SK-N-SH (cell line): ENCODE data around the gene CALD1.

Experiments
- FOXM1 ChIP-seq: IDR thresholded peaks from 2 replicates; pipeline ENCODE4 v1.4.0; 2012; ENCODE audit warnings: low read depth, mild to moderate bottlenecking
- GABPA ChIP-seq: IDR thresholded peaks from 2 replicates; pipeline ENCODE4 v1.4.0; 2012; ENCODE audit warnings: low read depth, mild to moderate bottlenecking
- GATA2 ChIP-seq: sonication (generic); formaldehyde crosslinking; IDR thresholded peaks from 2 replicates; pipeline ENCODE4 v1.5.0; 2020; ENCODE audit warnings: mild to moderate bottlenecking, missing genetic modification reagents
- POLR2AphosphoS5 ChIP-seq: IDR thresholded peaks from 2 replicates; pipeline ENCODE4 v1.6.1; 2012; ENCODE audit warnings: low read depth, low read length
- RAD21 ChIP-seq: IDR thresholded peaks from 2 replicates; pipeline ENCODE4 v1.6.1; 2012; ENCODE audit warnings: mild to moderate bottlenecking, low read length
- TCF12 ChIP-seq: IDR thresholded peaks from 2 replicates; pipeline ENCODE4 v1.4.0; 2012
- TEAD4 ChIP-seq: IDR thresholded peaks from 2 replicates; pipeline ENCODE4 v1.4.0; 2012; ENCODE audit warnings: mild to moderate bottlenecking, borderline replicate concordance; ENCODE audit not compliant: insufficient read depth
- TF ChIP-seq, protein P1 (sequence below): fragments of 200-600 bp; sonication (generic); IDR thresholded peaks from 2 replicates; pipeline ENCODE4 v1.6.1; 2017; ENCODE audit warnings: antibody characterized with exemption, mild to moderate bottlenecking, moderate library complexity

DNA sequence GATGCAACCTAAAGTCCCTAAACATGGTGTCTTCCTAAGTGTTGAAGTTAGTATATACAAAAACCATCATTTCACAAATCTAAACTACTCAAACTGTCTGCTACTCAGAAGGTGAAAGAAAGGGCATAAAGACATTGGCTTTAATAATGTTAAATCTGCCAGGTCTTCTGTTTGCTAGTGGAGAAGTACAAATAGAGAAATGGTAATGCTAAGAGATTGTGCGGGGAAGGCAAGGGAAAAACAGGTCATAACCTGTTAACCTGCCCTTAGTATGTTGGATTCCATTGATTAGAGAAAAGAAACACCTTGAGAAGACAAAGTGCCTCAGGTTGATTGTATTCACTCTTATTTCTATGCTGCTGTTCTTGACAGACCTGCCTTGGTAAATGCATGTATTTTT, 80.3 kb downstream of the CALD1 start:
- no peak for TF ChIP-seq FOXM1
- TF ChIP-seq, protein P1, sequence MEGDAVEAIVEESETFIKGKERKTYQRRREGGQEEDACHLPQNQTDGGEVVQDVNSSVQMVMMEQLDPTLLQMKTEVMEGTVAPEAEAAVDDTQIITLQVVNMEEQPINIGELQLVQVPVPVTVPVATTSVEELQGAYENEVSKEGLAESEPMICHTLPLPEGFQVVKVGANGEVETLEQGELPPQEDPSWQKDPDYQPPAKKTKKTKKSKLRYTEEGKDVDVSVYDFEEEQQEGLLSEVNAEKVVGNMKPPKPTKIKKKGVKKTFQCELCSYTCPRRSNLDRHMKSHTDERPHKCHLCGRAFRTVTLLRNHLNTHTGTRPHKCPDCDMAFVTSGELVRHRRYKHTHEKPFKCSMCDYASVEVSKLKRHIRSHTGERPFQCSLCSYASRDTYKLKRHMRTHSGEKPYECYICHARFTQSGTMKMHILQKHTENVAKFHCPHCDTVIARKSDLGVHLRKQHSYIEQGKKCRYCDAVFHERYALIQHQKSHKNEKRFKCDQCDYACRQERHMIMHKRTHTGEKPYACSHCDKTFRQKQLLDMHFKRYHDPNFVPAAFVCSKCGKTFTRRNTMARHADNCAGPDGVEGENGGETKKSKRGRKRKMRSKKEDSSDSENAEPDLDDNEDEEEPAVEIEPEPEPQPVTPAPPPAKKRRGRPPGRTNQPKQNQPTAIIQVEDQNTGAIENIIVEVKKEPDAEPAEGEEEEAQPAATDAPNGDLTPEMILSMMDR, result no peak
- TF ChIP-seq RAD21, result no peak
- TF ChIP-seq TCF12, result no peak
- TF ChIP-seq GATA2 (CRISPR knock-in tag), result no peak
- TF ChIP-seq GABPA, result no peak
- TF ChIP-seq TEAD4, result no peak
- TF ChIP-seq POLR2AphosphoS5, result no peak
